GM19193 (cell line): ENCODE results near the gene AQP1.

ENCODE experiments used
- POLR2A ChIP-seq: IDR thresholded peaks from 4 replicates; pipeline ENCODE4 v1.6.1; 2011; ENCODE audit not compliant: insufficient read depth, insufficient read length; ENCODE audit errors: extremely low read depth

AQP1 gene

DNA sequence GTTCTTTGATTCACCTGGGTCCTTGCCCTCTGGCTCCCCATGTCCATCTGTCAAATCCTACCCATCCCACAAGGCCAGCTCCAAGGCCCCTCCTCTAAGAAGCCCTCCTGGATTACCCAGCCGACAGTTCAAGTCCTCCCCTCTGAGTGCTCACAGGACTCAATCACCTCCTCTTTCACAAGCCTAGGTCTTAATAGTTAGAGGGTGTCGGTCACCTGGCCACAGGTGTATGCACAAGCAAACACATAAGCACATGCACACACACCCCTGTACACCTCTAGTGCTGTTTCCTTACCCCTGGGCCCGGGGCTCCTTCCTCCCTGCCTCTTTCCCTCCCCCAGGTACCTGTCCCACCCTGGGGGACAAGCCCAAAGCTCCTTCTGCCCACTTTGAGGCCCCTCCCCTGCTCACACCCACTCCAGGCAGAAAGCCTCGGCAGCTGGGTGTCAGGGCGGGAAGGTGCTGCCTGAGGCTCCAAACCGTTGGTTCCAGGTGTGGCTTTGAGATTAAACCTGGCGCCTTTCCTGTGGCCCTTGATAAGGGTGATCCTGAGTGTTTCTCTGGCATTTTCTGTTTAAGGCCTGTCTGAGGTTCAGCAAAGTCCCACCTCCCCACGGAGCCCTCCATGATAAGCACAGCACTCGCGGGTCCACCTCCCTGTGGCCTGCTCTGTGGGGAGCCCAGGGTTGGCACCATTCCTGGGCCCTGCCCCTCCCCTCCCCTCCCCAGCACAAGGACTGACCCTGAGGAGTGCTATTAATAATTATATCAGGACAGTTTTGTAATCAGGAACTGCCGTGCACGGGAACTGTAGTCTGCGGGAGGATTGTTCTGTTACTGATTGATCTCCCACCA, 14.6 kb upstream of the AQP1 start:
- no peak for TF ChIP-seq POLR2A

DNA sequence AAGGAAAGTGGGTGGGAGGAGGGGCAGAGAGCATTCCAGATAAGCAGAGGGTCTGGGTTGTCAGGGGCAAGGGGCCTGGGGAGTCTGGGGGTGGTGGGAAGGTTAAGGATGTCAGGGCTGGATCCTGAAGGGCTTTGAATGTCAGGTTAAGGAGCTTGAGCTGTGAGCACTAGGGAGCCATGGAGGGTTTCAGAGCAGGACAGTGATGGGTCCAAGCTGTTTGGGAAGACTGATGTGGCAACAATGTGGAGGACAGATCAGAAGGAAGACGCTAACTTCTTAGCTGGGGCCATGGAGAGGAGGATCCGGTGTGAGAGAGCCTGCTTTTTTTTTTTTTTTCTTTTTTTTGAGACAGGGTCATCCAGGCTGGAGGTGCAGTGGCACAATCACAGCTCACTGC, 13.9 kb upstream of the AQP1 start:
- TF ChIP-seq POLR2A = no peak

DNA sequence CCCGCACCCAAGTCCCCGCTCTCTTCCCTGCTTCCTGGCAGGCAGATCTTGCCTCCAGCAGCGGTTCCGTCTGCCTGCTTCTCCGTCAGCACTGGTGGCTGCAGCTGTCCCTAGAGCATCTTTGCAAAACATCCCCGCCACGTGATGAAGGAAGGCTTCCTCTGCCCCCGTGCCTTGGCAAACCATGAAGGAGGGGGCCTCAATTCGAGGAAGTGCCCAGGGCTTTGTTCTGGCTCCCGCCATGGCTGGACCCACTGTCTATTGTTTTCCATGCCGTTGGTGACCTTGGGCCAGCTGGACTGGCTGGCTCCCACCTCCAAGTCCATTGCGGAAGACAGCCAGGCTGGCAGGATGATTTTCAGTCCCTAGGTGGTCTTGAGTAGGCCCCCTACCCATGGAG, 13.2 kb upstream of the AQP1 start:
- no peak for TF ChIP-seq POLR2A

DNA sequence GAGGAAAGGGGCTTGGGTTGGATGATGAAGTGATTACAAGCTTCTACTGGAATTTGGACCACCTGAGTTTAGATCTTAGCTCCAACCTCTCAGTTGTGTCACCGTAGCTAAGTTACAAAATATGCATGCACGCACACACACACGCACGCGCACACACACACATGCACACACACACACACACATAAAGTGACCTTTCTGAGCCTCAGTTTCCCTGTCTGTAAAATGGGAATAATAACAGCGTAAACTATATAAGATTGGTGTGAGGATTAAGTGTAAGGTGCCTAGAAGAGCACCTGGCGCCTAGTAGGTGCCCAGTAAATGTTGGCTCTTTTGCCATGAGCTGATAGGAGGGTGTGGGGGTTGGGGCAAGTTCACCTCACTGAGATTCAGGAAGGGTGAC, 12.6 kb upstream of the AQP1 start:
- no peak for TF ChIP-seq POLR2A

DNA sequence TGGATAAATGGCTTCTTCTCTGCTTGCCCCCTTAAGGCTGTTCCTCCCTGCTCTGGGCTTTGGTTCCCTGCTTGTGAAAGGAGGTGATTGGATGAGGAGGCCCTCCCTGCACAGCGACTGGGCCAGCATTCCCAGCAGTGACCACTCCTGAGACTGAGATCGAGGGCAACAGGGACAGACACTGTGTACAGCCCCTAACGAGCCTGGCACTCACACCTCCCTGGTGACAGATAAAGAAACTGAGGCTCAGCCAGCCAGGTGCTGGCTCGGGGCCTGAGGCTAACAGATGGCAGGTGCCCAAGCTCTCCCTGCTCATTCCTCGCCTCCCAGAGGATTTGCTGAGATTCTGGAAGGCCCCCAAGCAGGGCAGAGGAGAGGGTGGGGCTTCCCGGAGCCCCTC, 12.0 kb upstream of the AQP1 start:
- no peak for TF ChIP-seq POLR2A

DNA sequence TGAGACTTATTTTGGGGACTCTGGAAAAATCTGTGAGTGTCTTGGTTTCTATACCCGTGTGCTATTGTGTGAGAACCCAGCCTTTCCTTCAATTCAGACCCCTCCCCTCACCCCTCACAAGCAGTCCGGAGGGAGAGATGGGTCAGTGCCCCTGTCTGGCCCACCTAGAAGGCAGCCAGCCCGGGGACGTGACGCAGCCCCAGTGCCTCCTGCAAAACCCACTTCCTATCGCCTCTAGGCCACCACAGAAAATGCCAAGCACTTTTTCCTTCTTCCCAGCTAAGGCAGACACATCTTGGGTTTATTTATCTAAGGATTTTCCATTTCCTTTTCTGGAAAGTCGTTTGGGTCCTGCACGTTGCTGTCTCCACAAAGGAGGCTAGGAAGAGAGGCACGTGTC, 11.6 kb upstream of the AQP1 start:
- no peak for TF ChIP-seq POLR2A

DNA sequence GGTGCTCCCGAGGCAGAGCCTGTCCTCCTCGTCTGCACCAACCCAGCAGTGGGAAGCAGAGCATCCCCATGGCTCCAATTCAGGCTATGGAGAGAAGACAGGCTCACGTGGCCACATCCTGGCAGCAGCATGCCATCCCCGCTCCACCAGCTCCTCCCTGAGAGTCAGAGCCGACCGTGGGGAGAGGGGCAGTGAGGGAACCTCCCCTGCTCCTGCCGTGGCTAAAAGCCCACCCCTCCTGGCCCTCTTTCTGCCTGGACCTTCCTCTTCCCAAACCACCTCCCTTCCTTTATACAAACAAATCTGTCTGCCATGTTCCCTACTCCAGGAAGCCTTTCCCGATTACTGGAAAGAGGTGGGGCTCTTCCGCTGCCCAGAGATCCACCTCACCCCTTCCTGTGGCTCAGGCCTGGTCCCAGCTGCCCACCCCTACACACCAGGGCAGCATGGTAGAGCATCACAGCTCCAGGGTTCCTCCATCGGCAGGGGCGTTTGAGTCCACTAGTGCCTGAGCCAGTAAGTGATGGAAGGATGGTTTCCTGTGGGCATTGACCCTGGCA, 10.8 kb upstream of the AQP1 start:
- TF ChIP-seq POLR2A = no peak

DNA sequence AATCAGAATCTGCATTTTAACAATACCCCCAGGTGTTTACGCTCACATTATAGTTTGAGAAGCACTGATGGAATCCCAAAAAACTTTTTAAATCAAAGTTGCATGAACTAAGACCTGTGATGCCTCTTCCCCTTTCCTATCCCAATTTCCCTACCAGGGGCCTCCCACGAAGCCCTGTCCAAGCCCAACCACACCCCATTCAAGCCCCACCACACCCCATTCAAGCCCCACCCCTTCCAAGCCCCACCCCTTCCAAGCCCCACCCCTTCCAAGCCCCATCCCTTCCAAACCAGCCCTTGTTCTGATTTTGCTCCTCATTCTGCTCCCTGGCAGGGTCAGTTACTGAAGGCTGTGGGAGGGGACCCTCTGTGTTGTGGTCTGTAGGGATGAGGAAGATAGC, 9.8 kb upstream of the AQP1 start:
- no peak for TF ChIP-seq POLR2A

DNA sequence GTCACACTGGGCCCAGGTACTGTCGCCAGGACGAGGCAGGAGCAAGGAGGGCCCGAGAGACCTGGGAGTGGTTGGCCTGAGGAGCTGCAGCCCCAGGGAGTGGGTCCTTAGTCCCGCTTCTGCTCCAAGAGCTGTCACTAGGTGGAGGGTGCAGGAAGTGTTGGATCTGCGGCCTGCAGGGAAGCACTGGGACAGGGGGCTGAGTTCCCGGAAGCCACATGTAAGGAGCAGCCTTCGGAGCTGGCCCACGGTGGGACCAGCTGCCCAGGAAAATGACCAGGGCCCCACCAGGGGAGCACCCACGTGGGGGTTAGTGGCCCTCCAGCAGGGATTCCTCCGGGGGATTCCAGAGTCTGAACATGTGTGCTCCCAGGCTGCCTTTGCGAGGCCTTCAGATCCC, 9.2 kb upstream of the AQP1 start:
- TF ChIP-seq POLR2A = no peak

DNA sequence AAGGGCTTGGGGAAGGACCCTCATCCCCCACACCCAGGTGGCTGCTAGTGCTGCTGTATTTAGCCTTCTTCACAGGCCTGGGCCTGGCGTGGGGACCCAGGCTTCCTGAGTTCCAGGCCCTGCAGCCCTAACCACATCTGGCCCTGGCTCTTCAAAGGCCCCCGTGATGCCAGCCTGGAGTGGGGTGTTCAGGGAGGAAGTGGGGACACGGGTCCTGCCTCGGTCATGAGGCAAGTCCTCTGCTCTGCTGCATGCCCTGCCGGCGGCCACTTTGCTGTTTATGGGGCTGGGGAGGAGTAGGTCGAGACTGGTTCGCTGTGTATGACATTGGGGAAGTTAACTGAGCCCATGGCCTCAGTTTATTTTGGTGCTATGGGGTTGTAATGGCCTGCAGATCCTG, 8.5 kb upstream of the AQP1 start:
- no peak for TF ChIP-seq POLR2A

DNA sequence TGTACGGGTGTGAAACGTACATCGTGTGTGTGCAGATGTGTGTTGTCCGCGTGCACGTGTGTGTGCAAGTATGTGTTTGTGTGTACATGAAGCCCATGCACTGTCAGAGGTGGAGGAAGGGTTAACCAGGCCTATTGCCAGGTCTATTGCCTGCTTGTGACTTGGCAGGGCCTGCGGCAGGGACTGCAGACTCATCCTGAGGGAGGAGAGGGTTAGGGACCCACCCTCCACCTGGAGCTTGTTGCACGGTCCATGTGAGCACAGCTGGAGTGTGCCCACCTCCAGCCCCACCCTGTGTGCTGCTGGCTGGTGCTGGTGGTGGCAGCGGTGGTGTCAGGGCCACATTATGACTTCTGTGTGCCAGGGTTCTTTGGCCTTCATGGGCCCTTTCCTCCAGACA, 7.1 kb upstream of the AQP1 start:
- no peak for TF ChIP-seq POLR2A

DNA sequence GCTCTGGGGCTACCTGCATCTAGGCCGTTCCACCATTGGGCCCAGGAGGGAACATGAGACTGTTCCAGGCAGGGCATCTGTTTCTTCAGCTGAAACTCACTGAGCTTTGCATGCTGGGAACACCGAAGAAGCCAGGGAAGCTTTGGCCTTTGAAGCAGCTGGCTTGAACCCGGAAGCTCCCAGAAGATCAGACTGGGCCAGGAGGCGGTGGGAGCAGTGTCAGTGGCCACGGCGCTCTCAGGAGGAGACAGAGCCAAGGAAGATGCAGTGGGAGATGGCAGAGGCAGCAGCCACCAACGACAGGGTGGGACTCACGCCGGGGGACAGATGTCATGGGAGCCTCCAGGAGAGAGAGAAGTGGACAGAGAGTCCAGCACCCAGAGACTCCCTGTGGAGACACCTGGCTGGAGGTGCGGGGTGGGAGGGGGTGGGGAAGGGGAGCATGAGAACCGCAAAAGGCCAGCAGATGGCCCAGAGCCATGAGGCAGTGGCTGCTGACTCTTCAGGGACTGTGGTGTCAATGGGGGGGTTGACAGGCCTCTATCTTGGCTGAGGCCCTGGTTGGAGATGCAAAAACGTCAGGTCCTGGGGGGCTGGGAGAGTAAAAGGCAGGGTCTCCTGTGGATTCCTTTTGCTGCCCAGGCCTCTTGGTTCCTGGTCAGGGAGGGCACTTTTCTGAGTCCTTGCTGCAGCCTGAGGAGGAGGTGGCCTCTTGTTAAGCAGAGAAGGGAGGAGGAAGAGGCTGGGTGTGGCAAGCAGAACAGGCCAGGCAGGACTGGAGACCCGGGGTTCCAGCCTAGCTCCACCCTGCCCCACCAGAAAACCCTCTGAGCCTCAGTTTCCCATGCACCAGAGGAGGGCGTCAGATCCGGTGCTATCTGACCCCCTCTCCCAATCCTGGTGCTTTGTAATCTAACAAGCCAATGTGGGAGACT, 6.3 kb upstream of the AQP1 start:
- TF ChIP-seq POLR2A = no peak

DNA sequence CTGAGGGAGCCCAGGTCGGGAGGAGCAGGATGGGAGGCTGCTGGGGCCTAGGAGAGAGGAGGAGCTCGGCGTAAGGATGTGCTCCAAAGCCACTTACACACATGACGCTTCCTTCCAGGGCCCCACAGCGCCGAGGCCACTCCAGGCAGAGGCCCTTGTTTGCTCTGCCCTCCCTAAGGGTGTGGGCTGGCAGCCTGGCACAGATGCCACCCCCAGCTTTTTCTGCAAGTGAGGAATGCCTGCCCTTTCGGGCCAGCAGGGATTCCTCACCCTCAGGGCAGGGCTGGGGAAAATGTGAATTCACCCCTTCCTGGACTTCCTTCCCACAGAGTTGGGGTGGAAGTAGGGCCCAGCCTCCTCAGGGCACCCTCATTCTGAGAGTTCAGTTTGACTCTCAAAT, 5.6 kb upstream of the AQP1 start:
- TF ChIP-seq POLR2A = no peak

DNA sequence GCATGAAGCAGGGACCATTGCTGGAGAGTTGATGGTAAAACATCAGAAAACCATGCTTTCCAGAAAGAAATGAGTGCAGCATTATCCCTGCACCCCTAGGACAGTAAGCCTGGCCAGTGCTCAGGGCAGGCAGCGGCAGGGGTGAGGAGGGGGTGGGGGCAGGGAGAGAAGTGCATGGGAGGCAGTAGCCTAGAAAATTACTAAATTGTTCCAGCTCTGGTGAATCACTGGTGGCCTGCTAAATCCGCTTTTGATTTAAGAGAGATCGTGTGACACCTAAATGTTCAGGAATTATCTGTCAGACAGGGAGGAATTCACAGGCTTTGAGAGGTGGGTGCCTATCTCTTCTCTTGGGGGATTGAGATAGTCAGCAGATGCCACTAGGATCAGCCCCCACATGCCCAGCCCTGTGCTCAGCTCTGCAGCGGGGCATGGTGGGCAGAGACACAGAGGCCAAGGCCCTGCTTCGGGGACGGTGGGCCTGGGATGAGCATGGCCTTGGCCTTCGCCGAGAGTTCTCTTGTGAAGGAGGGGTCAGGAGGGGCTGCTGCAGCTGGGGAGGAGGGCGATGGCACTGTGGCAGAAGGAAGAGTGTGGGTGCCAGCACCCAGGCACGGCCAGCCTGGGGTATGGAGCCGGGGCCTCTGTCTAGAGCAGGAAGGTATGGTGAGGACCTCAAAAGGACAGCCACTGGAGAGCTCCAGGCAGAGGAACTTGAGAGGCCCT, 5.0 kb upstream of the AQP1 start:
- TF ChIP-seq POLR2A = no peak

DNA sequence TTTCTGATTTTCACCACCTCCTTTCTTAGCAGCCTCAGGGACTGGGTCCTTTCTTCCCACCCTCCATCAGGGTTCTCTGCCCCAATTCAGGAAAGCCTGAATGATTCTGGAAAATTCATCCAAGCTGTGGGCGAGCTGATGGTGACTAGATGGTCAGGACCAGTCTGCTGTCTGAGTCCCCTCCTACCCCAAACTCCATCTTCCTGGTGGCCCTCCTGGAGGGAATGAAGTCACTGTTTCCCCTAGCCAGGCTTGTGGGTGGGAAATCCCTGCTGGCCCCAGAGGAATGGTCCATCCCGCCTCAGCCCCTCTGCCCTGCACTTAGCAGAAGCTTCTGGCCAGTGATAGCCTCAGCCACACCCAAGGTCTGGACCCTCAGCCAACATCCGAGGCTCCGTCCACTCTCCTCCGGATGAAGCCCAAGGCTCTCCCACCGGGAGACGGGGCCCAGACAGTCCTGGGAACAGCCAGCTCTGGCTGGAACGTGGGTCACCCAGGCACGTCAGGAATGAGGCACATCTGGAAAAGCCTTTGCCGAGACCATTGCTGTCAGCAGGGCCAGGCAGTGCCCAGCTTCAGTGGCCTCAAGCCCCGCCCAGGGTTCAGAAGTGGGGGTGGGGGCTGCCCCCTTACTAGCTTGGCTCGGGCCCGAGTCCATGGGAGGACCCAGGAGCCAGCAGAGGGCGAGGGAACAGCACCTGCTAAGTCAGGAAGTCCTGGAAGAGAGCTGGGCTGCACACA, 4.0 kb upstream of the AQP1 start:
- no peak for TF ChIP-seq POLR2A

DNA sequence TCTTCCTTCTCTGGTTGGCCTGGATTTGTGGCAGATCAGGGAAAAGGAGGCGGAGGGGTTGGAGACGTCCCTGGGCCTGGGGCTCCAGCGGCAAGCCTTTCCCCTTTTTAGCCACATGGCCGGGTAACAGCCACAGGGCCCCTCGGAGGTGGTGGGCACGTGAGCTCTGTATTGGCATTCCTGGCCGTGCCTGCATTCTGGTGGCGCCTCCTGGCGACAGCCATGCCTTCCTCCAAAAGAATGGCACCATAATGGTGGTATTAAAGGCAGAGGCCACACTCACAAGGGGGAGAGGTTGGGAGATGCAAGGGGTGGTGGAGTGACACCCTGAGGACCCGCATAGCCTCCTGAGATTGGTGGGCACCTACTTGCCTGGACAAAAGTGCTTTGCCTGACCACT, 3.0 kb upstream of the AQP1 start:
- no peak for TF ChIP-seq POLR2A
